NT2/D1 (cell line): ENCODE data around the gene MEIS2.

Experiments
- SUZ12 ChIP-seq: IDR thresholded peaks from 2 replicates; pipeline ENCODE4 v1.6.1; 2011; ENCODE audit not compliant: insufficient read length, insufficient read depth; ENCODE audit errors: extremely low read depth
- YY1 ChIP-seq: IDR thresholded peaks from 2 replicates; pipeline ENCODE4 v1.6.1; 2011; ENCODE audit not compliant: insufficient read length, insufficient read depth
- ZNF274 ChIP-seq: IDR thresholded peaks from 2 replicates; pipeline ENCODE4 v1.6.1; 2011; ENCODE audit warnings: mild to moderate bottlenecking, low read depth, low read length

GRCh38 chr15:36886701-36887100 is 213.6 kb downstream of the MEIS2 start:
- TF ChIP-seq ZNF274 (no peak), YY1 (no peak), SUZ12 (no peak)
